Uterus (tissue), 2 donors: ENCODE measurements around the gene CERS6.

Source experiments
- POLR2A ChIP-seq, 2 donors: fragments of 450-650 bp; IDR thresholded peaks; one replicate each; pipeline ENCODE4 v1.6.1; 2016; ENCODE audit warnings: antibody characterized with exemption in 2 of 2, mild to moderate bottlenecking in 1 of 2, moderate library complexity in 1 of 2
- TF ChIP-seq, protein P1 (sequence below), 4 experiments: fragments of 200-600 bp in 2 of 4; fragments of 450-650 bp in 2 of 4; sonication (generic) in 2 of 4; IDR thresholded peaks; one replicate each; pipeline ENCODE4 v1.5.1; 2016 to 2019; ENCODE audit warnings: antibody characterized with exemption in 4 of 4, mild to moderate bottlenecking in 2 of 4, moderate library complexity in 1 of 4

DNA sequence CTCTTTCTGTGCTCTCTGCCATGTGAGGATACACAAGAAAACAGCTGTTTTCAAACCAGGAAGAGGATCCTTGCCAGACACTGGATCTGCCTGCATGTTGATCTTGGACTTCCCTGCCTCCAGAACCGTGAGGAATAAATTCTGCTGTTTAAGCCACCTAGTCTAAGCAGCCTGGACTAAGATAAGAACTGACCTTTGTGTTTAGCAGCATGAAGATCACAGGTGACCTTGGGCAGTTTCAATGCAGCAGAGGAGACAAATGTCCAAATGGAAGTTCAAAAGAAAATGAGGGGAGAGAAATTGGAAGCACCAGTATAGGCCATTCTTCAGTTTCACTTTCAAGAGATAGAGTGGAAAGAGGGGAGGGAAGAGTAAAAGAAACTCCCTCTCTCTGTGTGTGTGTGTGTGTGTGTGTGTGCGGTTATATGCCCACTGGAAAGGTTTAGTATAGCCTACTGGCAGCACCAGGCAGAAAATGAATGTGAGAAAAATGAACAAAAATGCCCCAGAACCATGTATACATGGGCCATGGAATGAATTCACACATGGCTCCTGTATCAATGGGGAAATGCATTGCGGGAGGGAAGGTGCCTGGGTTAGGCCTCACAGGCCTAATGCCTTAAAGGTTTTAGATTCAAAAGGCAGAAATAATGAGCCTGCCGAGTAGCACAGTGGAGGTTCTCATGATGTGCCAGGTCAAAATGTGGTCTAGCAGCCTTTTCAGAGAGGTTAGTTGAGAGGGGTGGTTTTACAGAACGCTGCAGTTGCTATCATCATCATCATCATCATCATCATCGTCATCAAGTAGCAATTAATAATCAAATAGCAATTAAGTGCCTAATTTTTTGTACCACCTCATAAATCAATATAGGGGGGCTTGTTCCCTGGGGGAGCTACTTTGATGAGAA lies 1.1 kb upstream of the CERS6 start:
- TF ChIP-seq POLR2A (IDR thresholded peaks at IDR 0.05): no peak
- TF ChIP-seq, protein P1, sequence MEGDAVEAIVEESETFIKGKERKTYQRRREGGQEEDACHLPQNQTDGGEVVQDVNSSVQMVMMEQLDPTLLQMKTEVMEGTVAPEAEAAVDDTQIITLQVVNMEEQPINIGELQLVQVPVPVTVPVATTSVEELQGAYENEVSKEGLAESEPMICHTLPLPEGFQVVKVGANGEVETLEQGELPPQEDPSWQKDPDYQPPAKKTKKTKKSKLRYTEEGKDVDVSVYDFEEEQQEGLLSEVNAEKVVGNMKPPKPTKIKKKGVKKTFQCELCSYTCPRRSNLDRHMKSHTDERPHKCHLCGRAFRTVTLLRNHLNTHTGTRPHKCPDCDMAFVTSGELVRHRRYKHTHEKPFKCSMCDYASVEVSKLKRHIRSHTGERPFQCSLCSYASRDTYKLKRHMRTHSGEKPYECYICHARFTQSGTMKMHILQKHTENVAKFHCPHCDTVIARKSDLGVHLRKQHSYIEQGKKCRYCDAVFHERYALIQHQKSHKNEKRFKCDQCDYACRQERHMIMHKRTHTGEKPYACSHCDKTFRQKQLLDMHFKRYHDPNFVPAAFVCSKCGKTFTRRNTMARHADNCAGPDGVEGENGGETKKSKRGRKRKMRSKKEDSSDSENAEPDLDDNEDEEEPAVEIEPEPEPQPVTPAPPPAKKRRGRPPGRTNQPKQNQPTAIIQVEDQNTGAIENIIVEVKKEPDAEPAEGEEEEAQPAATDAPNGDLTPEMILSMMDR (IDR thresholded peaks at IDR 0.05): no peak
